ENCODE measurements around the gene MTRFR. TPM values are rescaled to one million over a fixed set of nuclear protein-coding genes. Genes with fewer than 3 reads are reported as not detected.
"Not testable (repeated sequence)": the region's sequence is repeated elsewhere in the genome, so short reads cannot be mapped to it uniquely, and the experiment has no call there.

The MTRFR gene
- total RNA-seq, 1 experiment from 2014 or later = 27.7 TPM

DNA sequence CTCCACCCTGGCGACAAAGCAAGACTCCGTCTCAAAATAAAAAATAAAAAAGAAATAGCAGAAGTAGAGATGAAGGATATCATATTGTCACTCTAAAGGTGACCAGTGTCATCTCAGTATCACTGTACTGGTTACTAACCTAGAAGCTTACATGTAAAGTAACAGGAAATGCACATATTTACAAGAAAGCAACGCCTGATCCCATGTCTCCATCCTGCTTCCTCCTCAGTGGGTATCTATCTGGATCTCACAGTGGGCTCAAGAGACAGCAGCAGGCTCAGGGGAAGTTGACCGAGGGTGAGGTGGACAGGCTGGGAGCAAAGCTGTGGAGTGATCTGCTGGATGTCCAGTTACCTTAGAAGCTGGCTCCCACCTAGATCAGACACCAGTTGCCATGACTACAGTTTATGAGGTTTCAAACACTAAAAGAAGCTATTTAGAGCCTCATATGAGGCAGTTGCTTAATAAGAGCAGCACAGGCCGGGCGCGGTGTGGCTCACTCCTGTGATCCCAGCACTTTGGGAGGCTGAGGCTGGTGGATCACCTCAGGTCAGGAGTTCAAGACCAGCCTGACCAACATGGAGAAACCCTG, 10.5 kb downstream of the MTRFR start:
- in situ Hi-C loops (cut with HindIII; ENCODE audit: low pct_unique_long_range_greater_than_20kb, low sequenced_read_pairs) = loop anchor here (25.0 kb wide), 1 partner anchor 206 kb away; no protein-coding TSS in a partner anchor
- no peak for DNase-seq (ENCODE audit: low read depth)

GRCh38 chr12:123245678-123246077, 12.4 kb downstream of the MTRFR start:
- DNase-seq (ENCODE audit: low read depth) = no peak
- in situ Hi-C loops (cut with HindIII; ENCODE audit: low pct_unique_long_range_greater_than_20kb, low sequenced_read_pairs) = loop anchor here (25.0 kb wide), 1 partner anchor 208 kb away; no protein-coding TSS in a partner anchor

- DNase-seq (ENCODE audit: low read depth) = not testable (repeated sequence)
- in situ Hi-C loops (cut with HindIII; ENCODE audit: low pct_unique_long_range_greater_than_20kb, low sequenced_read_pairs) = loop anchor here (25.0 kb wide), 1 partner anchor 211 kb away; no protein-coding TSS in a partner anchor
These were observed 14.9 kb downstream of the MTRFR start for GRCh38 chr12:123248129-123248528.

GRCh38 chr12:123248996-123249741, 15.9 kb downstream of the MTRFR start:
- in situ Hi-C loops (cut with HindIII; ENCODE audit: low pct_unique_long_range_greater_than_20kb, low sequenced_read_pairs) = loop anchor here (25.0 kb wide), 1 partner anchor 212 kb away; no protein-coding TSS in a partner anchor
- not testable (repeated sequence) for DNase-seq (ENCODE audit: low read depth)

GRCh38 chr12:123250471-123251383, 17.5 kb downstream of the MTRFR start:
- in situ Hi-C loops (cut with HindIII; ENCODE audit: low pct_unique_long_range_greater_than_20kb, low sequenced_read_pairs) = no loop called here
- DNase-seq (ENCODE audit: low read depth) = peak; percentile 97

- DNase-seq (ENCODE audit: low read depth) = no peak
- in situ Hi-C loops (cut with HindIII; ENCODE audit: low pct_unique_long_range_greater_than_20kb, low sequenced_read_pairs) = no loop called here
These were observed 18.3 kb downstream of the MTRFR start for GRCh38 chr12:123251403-123252076.

DNA sequence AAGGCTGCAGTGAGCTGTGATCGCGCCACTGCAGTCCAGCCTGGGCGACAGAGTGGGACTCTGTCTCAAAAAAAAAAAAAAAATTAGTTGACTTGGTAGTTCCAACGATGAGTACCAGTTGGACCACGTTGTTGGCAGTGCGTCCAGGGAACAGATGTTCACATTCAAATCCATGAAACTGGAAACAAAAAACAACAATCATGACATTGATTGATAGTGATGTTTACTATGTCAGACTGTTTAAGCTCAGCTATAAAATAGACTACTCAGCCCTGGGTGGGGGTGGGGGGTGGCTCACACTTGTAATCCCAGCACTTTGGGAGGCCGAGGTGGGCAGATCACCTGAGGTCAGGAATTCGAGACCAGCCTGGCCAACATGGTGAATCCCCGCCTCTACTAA, 19.1 kb downstream of the MTRFR start:
- in situ Hi-C loops (cut with HindIII; ENCODE audit: low pct_unique_long_range_greater_than_20kb, low sequenced_read_pairs); DNase-seq (ENCODE audit: low read depth): not testable (repeated sequence)

DNA sequence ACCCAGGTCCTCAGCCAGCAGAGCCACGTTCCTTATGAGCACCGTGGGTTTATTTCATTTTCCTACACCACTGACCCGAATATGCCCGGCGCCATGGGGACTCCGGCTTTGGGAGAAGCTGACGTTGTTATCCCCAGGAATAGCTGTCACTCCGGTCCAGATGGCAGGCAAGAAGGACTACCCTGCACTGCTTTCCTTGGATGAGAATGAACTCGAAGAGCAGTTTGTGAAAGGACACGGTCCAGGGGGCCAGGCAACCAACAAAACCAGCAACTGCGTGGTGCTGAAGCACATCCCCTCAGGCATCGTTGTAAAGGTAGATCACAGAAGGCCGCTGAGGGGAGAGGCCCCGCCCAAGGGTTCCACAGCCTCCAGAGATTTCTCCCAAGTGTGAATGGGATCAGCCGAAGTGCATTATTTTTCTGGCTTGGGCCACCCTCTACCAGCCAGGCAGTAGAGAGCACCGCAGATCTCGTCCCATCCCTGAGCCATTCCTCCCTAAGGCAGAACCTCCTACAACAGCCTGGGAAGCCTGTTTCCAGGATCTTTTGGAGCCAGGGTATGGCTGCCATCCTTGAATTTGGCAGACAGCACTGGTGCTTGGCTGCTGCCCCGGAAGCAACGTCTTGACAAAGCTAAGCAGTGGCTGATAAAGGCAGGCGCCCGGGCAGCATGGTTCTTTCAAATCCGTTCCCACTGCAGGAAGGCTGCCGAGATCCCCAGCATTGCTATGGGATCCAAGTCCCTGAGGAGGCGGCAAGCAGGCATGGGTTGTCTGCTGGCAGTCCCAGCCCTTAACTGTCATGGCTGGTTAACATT, 20.6 kb downstream of the MTRFR start:
- in situ Hi-C loops (cut with HindIII; ENCODE audit: low pct_unique_long_range_greater_than_20kb, low sequenced_read_pairs) = no loop called here

DNA sequence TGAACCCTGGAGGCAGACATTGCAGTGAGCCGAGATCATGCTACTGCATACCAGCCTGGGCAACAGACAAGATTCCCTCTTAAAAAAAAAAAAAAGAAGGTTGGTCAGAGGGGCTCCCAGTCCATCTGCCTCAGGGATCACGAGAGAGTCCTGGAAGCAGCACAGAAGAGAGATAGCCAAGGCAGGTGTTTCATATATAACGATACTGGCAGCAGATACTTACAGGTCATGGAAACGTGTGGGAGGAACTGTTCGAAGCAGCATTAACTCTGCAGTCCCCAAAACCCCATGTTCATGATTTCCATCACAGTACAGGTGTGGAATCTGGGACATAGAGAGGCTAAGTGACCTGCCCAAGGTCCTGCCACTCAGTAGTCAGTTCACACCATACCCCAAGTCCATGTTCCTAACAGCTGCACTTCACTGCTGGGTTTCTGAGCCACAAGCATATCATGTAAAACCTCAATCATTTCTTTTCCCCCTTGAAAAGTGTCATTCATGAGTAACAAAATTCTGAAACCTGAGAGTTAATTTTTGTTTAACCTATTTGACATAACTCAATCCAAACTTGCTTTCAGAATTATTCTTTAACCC, 21.7 kb downstream of the MTRFR start:
- in situ Hi-C loops (cut with HindIII; ENCODE audit: low pct_unique_long_range_greater_than_20kb, low sequenced_read_pairs) = no loop called here

More for the DNA sequence above, 20.6 kb downstream of the MTRFR start:
- DNase-seq (ENCODE audit: low read depth) = no peak

GRCh38 chr12:123258593-123258992, 25.4 kb downstream of the MTRFR start:
- DNase-seq (ENCODE audit: low read depth) = no peak
- in situ Hi-C loops (cut with HindIII; ENCODE audit: low pct_unique_long_range_greater_than_20kb, low sequenced_read_pairs) = no loop called here

More for the DNA sequence above, 21.7 kb downstream of the MTRFR start:
- no peak for DNase-seq (ENCODE audit: low read depth)

DNA sequence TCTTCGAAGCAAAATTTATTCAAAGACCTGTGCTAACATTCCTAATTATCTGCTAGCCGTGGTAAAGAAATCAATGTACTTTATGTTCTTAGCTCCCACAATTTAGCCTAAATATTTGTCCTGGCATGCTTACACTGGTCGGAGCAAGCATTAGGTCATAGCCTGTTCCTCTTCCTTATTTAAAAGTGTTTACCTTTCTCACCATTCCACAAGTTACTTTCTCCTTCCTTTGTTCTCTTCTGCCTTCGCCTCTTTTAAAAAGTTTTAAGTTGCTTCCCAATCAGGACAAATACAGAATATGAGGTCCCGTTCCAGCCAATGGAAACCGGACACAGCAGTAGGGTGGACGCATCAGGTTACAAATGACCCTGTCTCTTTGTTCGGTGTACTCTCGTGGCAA, 26.8 kb downstream of the MTRFR start:
- no peak for DNase-seq (ENCODE audit: low read depth)
- in situ Hi-C loops (cut with HindIII; ENCODE audit: low pct_unique_long_range_greater_than_20kb, low sequenced_read_pairs) = no loop called here

DNA sequence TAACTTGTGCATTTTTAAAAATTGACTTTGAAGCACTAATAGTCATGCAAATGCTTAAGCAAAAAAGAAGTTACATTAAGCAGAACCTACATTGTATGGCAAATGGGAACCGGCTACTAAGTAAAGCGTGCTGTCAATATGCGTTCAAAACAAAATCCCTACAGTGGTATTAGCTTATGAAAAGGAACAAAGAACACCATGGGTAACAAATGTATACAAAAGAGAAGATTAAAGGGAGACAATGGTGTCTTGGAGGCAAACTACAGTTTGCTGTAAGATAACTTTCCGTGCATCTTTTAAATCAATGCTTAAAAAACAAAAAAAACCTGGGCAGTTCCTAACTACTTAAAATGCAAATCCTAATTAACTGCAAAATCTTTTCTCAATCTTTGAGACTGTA, 28.0 kb downstream of the MTRFR start:
- DNase-seq (ENCODE audit: low read depth) = no peak
- in situ Hi-C loops (cut with HindIII; ENCODE audit: low pct_unique_long_range_greater_than_20kb, low sequenced_read_pairs) = no loop called here

- DNase-seq (ENCODE audit: low read depth) = no peak
- in situ Hi-C loops (cut with HindIII; ENCODE audit: low pct_unique_long_range_greater_than_20kb, low sequenced_read_pairs) = no loop called here
These were observed 30.1 kb downstream of the MTRFR start for GRCh38 chr12:123263196-123263817.

DNA sequence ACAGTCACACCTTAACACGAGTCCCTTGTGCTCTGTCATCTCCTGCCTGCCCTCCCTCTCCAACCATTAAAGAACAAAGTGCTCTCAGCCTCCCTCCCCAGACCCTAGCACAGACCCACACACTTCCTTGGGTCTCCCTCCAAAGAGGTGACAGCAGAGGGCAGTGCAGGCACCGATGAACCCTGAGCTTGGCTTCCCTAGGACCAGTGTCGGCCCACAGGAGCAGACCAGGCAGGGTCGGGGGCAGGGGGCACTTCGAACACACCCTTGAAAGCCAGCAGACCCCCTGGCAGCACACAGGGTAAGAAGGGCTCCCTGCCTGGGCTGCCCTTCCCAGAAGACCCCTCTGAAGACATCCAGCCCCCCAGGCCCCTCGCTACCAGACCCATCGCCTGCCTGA, 31.4 kb downstream of the MTRFR start:
- DNase-seq (ENCODE audit: low read depth) = no peak
- in situ Hi-C loops (cut with HindIII; ENCODE audit: low pct_unique_long_range_greater_than_20kb, low sequenced_read_pairs) = no loop called here

GRCh38 chr12:123265851-123266678, 32.8 kb downstream of the MTRFR start:
- in situ Hi-C loops (cut with HindIII; ENCODE audit: low pct_unique_long_range_greater_than_20kb, low sequenced_read_pairs) = no loop called here
- no peak for DNase-seq (ENCODE audit: low read depth)

All from Caki2 (cell line).